ENCODE measurements around the gene DEDD2.

DEDD2 gene

GRCh38 chr19:42198676-42199439, 18.6 kb downstream of the DEDD2 start:
- DNase-seq, result peak; percentile 64

GRCh38 chr19:42197375-42197817, 20.1 kb downstream of the DEDD2 start:
- no peak for DNase-seq

GRCh38 chr19:42196011-42197001, 21.2 kb downstream of the DEDD2 start:
- DNase-seq, result no peak

GRCh38 chr19:42193706-42194105, 23.8 kb downstream of the DEDD2 start:
- no peak for DNase-seq

- no peak for DNase-seq
Measured at GRCh38 chr19:42193294-42193693, 24.2 kb downstream of the DEDD2 start.

GRCh38 chr19:42191855-42192254, 25.6 kb downstream of the DEDD2 start:
- DNase-seq, result no peak

GRCh38 chr19:42191330-42191729, 26.1 kb downstream of the DEDD2 start:
- no peak for DNase-seq

- no peak for DNase-seq
Measured at GRCh38 chr19:42189133-42189532, 28.3 kb downstream of the DEDD2 start.

- no peak for DNase-seq
Measured at GRCh38 chr19:42188665-42189064, 28.8 kb downstream of the DEDD2 start.

GRCh38 chr19:42185277-42185676, 32.2 kb downstream of the DEDD2 start:
- no peak for DNase-seq

GRCh38 chr19:42184401-42184861, 33.0 kb downstream of the DEDD2 start:
- peak; percentile 75 for DNase-seq

- no peak for DNase-seq
Measured at GRCh38 chr19:42178791-42179674, 38.4 kb downstream of the DEDD2 start.

- DNase-seq, result no peak
Measured at GRCh38 chr19:42177686-42178019, 39.8 kb downstream of the DEDD2 start.

- DNase-seq, result peak; percentile 79
Measured at GRCh38 chr19:42176990-42177685, 40.3 kb downstream of the DEDD2 start.

- no peak for DNase-seq
Measured at GRCh38 chr19:42176649-42176989, 40.9 kb downstream of the DEDD2 start.

- peak; percentile 13 for DNase-seq
Measured at GRCh38 chr19:42175952-42176648, 41.4 kb downstream of the DEDD2 start.

- DNase-seq, result no peak
Measured at GRCh38 chr19:42174958-42175734, 42.3 kb downstream of the DEDD2 start.

- DNase-seq, result no peak
Measured at GRCh38 chr19:42174188-42174587, 43.3 kb downstream of the DEDD2 start.

GRCh38 chr19:42173695-42174094, 43.8 kb downstream of the DEDD2 start:
- DNase-seq, result no peak

GRCh38 chr19:42172261-42172660, 45.2 kb downstream of the DEDD2 start:
- DNase-seq, result no peak

GRCh38 chr19:42170715-42171114, 46.8 kb downstream of the DEDD2 start:
- DNase-seq, result no peak
